ENCODE data around the gene SPAG16. TPM values are rescaled to one million over a fixed set of nuclear protein-coding genes. Genes with fewer than 3 reads are reported as not detected.

SPAG16 gene
- total and polyA plus RNA-seq, 2 donors (not counting 1 experiment from before 2014, with no cell fraction given): 3.4 to 8.6 TPM

DNA sequence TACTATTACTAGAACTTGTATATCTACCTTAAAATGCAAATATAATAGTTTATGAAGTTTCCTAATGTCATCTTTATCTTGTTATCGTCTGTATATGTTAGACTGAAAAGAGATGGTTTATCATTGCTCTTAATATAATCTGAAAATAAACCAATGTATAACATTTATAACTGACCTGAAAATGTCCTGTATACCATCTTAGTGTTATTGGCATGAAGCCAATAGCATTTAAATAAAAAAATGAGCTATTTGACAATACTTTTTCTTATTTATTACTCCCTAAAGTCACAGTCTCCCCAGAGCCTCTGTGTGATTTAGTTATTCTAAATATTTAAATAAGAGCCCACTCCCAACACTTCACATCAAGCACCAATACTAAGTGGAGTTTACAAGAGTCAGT is 1128.4 kb downstream of the SPAG16 start:
- no peak overlapping the region for H3K4me3 Mint-ChIP-seq

GRCh38 chr2:214436470-214436869 is 1152.2 kb downstream of the SPAG16 start:
- Histone ChIP-seq H4K20me1 (ENCODE audit: control insufficient read depth, insufficient read depth, low read length, poor library complexity, severe bottlenecking) (no peaks in the 10 kb centered on the region), H3K4me2 (replicated peaks; ENCODE audit: low read depth, low read length, poor library complexity, severe bottlenecking) (no peak overlapping the region), H3K9me3 (ENCODE audit: control extremely low read depth in 1 of 3, control insufficient read depth in 2 of 3, insufficient read depth in 1 of 3, low read length in 2 of 3) (no peaks in the 10 kb centered on the region), H3K9ac (ENCODE audit: low read length) (no peak overlapping the region), H3K27ac (ENCODE audit: low read length in 2 of 2) (no peak overlapping the region), H3K36me3 (replicated peaks in 1 of 2; ENCODE audit: control extremely low read depth in 1 of 2, control insufficient read depth in 1 of 2, extremely low read depth in 1 of 2, insufficient read depth in 2 of 2, low read length in 1 of 2) (no peaks in the 10 kb centered on the region), H2AFZ (ENCODE audit: insufficient read depth, low read depth, low read length, poor library complexity, severe bottlenecking) (no peak overlapping the region), H3K79me2 (ENCODE audit: control insufficient read depth, insufficient read depth, low read length) (no peaks in the 10 kb centered on the region), H3K4me3 (ENCODE audit: control extremely low read depth in 1 of 5, extremely low read depth in 1 of 5, insufficient read depth in 1 of 5, low read depth in 2 of 5, low read length in 4 of 5) (no peak overlapping the region), H3K4me1 (ENCODE audit: control insufficient read depth in 2 of 2, insufficient read depth in 2 of 2, low read length in 2 of 2) (no peaks in the 10 kb centered on the region), H3K27me3 (replicated peaks in 1 of 4; ENCODE audit: control extremely low read depth in 1 of 4, control insufficient read depth in 3 of 4, insufficient read depth in 4 of 4, low read length in 3 of 4) (no peaks in the 10 kb centered on the region)
- H3K4me3 Mint-ChIP-seq: no peak overlapping the region
- ATAC-seq (ENCODE audit: low read depth): no peak
- no peak for TF ChIP-seq EZH2 (IDR thresholded peaks at IDR 0.05; ENCODE audit: borderline replicate concordance, insufficient read depth, low read depth, low read length, poor library complexity, severe bottlenecking)
- TF ChIP-seq CTCF (IDR thresholded peaks at IDR 0.05): no peak
- no peaks in the 10 kb centered on the region for H3K27me3 Mint-ChIP-seq
- 100% methylated on average over 2 of the region's 4 CpGs for WGBS (ENCODE audit: insufficient coverage)
- POLR2A ChIA-PET: no interaction called here
- DNase-seq: no peak
- CTCF ChIA-PET: no interaction called here
- no peak overlapping the region for H3K27ac Mint-ChIP-seq
- no peaks in the 10 kb centered on the region for H3K9me3 Mint-ChIP-seq (ENCODE audit: insufficient read depth)
- no peaks in the 10 kb centered on the region for H3K4me1 Mint-ChIP-seq
- intact Hi-C loops (cut with micrococcal nuclease): no loop called here

More for the DNA sequence above, 1128.4 kb downstream of the SPAG16 start:
- Mint-ChIP-seq H3K9me3 (ENCODE audit: insufficient read depth) (peaks cover 4% of the 10 kb centered on the region), H3K27me3 (no peaks in the 10 kb centered on the region), H3K4me1 (no peaks in the 10 kb centered on the region), H3K27ac (no peak overlapping the region)
- no peak overlapping the region for H3K9ac ChIP-seq (ENCODE audit: low read length)
- no CpG with 5 or more reads among the region's 1 CpG for WGBS (ENCODE audit: insufficient coverage)
- TF ChIP-seq CTCF (IDR thresholded peaks at IDR 0.05) (no peak), EZH2 (IDR thresholded peaks at IDR 0.05; ENCODE audit: borderline replicate concordance, insufficient read depth, low read depth, low read length, poor library complexity, severe bottlenecking) (no peak)
- no peaks in the 10 kb centered on the region for H3K36me3 ChIP-seq (replicated peaks in 1 of 2; ENCODE audit: control extremely low read depth in 1 of 2, control insufficient read depth in 1 of 2, extremely low read depth in 1 of 2, insufficient read depth in 2 of 2, low read length in 1 of 2)
- no peak overlapping the region for H3K4me2 ChIP-seq (replicated peaks; ENCODE audit: low read depth, low read length, poor library complexity, severe bottlenecking)
- ChIA-PET CTCF (interaction anchor here (0.6 kb wide), 1 partner anchor 1830 kb away, joined by 3 read pairs; no protein-coding TSS in a partner anchor), POLR2A (no interaction called here)
- H3K4me3 ChIP-seq (ENCODE audit: control extremely low read depth in 1 of 5, extremely low read depth in 1 of 5, insufficient read depth in 1 of 5, low read depth in 2 of 5, low read length in 4 of 5): no peak overlapping the region
- H3K9me3 ChIP-seq (ENCODE audit: control extremely low read depth in 1 of 3, control insufficient read depth in 2 of 3, insufficient read depth in 1 of 3, low read length in 2 of 3): no peaks in the 10 kb centered on the region
- H2AFZ ChIP-seq (ENCODE audit: insufficient read depth, low read depth, low read length, poor library complexity, severe bottlenecking): no peak overlapping the region
- H3K27me3 ChIP-seq (replicated peaks in 1 of 4; ENCODE audit: control extremely low read depth in 1 of 4, control insufficient read depth in 3 of 4, insufficient read depth in 4 of 4, low read length in 3 of 4): no peaks in the 10 kb centered on the region
- no peaks in the 10 kb centered on the region for H3K4me1 ChIP-seq (ENCODE audit: control insufficient read depth in 2 of 2, insufficient read depth in 2 of 2, low read length in 2 of 2)
- no peaks in the 10 kb centered on the region for H3K79me2 ChIP-seq (ENCODE audit: control insufficient read depth, insufficient read depth, low read length)
- no peak for DNase-seq
- H3K27ac ChIP-seq (ENCODE audit: low read length in 2 of 2): no peak overlapping the region
- intact Hi-C loops (cut with micrococcal nuclease): no loop called here
- ATAC-seq (ENCODE audit: low read depth): no peak
- H4K20me1 ChIP-seq (ENCODE audit: control insufficient read depth, insufficient read depth, low read length, poor library complexity, severe bottlenecking): no peaks in the 10 kb centered on the region

All from B cell (primary cell).